Effector CD8-positive, alpha-beta T cell (primary cell): ENCODE data around the gene TMEM132E.
"Not testable (repeated sequence)": the region's sequence is repeated elsewhere in the genome, so short reads cannot be mapped to it uniquely, and the experiment has no call there.

Experiments used
- DNase-seq: peaks from one replicate; lab custom pipeline; 2025; lab: John Stamatoyannopoulos, UW
- total RNA-seq, 4 experiments: gene quantifications; one replicate each; lab custom pipeline; 2026; lab: John Stamatoyannopoulos, UW

TMEM132E gene, protein sequence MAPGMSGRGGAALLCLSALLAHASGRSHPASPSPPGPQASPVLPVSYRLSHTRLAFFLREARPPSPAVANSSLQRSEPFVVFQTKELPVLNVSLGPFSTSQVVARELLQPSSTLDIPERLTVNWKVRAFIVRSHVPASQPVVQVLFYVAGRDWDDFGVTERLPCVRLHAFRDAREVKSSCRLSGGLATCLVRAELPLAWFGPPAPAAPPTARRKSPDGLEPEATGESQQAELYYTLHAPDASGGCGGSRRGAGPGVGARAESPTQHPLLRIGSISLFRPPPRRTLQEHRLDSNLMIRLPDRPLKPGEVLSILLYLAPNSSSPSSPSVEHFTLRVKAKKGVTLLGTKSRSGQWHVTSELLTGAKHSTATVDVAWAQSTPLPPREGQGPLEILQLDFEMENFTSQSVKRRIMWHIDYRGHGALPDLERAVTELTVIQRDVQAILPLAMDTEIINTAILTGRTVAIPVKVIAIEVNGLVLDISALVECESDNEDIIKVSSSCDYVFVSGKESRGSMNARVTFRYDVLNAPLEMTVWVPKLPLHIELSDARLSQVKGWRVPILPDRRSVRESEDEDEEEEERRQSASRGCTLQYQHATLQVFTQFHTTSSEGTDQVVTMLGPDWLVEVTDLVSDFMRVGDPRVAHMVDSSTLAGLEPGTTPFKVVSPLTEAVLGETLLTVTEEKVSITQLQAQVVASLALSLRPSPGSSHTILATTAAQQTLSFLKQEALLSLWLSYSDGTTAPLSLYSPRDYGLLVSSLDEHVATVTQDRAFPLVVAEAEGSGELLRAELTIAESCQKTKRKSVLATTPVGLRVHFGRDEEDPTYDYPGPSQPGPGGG (N-terminal part only)
- total RNA-seq, result 0 to 1.4 (median 0.50) reads per million in 4 experiments

GRCh38 chr17:34579017-34579946 lies at the start of gene TMEM132E:
Gene TMEM132E, plus strand, starts transcription at chr17:34579582. Its CDS starts 1,495 bp downstream, at chr17:34581077.
- no peak for DNase-seq

DNA sequence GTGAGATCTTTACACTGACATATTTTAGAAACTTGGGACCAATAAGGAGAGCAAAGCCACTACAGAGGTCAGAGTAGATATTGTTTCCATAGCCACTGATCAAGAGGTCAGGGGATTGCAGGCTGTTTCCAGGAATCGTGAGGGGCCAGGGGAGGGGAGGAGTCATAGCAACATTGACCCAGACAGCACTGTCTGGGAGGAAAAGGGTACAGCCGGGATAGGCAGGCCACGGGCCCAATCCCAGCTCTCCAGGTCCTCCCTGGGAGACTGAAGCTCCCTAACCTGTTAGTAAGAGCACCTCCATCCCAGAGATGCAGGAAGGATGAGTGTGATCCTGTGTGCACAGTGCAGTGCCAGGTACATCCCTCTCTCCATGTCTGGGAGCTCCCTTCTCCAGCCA lies 48.5 kb upstream of the TMEM132E start:
- no peak for DNase-seq

DNA sequence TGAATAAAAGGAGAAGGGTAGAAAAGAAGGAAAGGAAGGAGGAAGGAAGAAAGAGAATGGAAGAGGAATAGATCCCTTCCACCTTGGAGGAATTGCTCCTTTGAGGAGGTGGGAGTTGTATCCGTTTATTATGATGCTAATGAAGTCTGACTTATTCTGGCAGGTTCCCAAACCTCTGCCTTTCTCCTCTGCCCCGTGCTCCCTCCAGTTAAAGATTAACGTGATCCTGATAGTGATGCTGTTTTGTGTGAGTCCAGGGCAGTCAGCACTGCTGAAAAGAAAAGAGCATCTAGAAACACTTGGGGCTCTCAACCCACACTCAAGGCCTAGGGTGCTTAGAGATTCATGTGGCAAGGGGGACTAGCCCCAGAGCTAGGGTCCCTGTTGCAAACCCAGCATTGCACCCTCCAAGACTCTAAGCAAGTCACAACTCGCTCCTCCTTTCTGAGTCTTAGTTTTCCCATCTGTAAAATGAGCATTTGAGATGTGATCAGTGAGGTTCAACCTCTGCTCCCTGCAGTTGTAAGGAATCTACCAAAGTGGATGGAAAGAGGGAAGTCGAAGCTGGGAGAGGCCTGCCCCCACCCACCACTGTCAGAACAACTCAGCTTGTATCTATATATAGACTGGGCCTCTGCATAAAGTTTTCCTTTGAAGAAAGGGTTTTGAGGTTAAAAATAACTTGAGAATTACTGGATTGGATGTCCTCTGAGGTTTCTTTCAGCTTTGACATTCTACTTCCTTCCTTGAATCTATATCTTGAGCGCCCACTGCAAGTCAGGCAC lies 46.9 kb upstream of the TMEM132E start:
- no peak for DNase-seq

GRCh38 chr17:34533806-34534527 lies 45.4 kb upstream of the TMEM132E start:
- DNase-seq, result no peak

DNA sequence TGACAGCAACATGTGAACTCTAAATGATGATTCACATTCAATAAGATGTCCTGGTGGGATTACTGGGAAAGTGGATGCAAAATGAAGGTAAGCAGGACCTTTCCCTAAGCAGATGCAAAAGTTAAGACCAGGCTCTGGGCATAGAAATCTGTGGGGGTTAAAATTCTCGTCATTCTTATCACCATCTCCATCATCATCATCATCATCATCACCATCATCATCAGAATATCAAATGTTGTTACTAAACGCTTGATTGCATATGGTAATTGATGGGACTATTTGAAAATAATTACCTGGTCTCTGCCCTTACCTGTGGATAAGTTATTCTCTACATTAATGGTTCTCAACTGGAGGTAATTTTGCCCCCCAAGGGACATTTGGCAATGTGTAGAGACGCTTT lies 41.9 kb upstream of the TMEM132E start:
- DNase-seq, result no peak

DNA sequence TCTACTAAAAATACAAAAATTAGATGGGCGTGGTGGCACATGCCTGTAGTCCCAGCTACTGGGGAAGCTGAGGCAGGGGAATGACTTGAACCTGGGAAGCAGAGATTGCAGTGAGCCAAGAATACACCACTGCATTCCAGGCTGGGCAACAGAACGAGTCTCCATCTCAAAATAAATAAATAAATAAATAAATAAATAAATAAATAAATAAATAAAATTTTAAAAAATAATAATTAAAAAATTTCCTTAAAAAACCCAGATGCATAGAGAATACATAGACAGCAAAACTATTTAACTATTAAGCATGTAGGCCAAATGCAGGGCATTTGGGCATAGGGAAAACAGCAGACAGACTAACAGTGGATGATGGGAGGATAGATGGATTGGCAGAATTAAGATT lies 40.8 kb upstream of the TMEM132E start:
- not testable (repeated sequence) for DNase-seq

- no peak for DNase-seq
Observed at GRCh38 chr17:34539881-34540280, 39.5 kb upstream of the TMEM132E start.

DNA sequence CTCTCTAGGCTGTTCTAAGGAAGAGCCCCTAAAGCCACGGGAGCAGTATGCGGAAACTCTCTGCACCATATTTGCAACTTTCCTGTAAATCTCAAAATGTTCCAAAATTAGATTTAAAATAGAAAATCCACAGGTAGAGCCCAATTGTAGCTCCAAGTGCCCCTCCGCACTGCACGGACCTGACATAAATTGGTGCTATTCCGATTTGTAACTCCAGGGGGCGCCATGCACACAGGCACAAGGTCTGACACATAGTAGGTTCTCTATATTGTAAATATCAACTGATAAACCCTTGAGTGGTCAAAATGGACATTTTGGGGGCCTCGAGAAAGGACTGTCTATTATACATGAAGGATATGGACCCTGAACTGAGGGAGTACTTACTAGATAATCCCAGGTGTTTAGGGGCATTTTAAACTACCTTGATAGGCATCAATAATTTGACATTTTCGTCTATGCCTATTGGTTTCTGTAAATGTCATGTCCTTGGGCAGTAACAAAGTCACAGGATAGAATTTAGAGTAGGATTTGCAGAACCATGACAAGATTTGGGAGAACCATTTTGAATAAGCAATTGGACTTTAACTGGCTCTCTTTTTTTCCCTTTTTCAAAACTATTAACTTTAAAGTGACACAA lies 36.6 kb upstream of the TMEM132E start:
- peak; percentile 50 for DNase-seq

DNA sequence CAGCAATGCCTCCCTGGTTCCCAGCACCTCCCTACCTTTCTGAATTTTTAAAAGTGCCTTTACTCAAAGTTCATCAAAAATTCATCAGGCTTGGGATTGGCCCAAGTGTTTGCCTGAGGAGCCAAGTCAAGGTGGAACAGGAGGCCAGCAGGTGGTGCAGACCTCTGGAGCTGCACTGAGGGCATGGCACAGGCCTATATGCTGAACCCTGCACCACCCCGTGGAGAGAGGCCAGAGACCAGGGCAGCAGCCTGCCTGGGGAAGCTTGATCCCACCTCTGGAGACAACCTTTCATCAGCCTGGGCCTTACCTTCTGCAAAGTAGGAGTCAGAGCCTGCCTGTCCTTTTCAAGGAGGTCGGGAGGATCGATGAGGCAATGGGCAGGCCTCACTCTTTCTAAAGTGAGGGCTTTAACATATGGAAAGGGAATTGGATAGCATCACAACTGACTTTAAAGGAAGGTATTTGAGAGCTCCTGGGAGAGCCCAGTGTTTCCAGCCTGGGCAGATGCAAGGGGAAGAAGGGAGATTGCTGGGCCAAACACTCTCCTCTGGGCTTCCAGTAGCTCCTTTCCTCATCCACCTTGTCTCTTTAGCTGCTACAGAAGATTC lies 31.8 kb upstream of the TMEM132E start:
- DNase-seq, result no peak

DNA sequence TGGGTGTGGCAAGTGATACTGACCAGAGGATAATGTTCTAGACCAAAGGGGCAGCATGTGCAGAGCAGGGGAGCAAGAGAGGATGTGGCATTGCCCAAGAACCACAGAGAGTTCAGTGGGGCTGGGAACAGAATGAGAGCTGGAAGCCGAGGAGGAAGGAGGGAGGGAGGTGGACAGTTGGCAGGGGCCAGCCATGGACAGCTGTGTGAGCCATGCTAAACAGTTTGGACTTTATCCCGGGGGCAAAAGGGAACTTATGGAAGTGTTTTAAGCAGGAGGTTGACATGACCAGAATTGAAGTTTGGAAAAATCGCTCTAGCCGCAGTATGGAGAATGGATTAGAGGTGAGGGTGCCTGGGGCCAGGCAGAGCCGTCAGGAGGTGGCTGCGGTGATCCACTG lies 29.4 kb upstream of the TMEM132E start:
- no peak for DNase-seq

DNA sequence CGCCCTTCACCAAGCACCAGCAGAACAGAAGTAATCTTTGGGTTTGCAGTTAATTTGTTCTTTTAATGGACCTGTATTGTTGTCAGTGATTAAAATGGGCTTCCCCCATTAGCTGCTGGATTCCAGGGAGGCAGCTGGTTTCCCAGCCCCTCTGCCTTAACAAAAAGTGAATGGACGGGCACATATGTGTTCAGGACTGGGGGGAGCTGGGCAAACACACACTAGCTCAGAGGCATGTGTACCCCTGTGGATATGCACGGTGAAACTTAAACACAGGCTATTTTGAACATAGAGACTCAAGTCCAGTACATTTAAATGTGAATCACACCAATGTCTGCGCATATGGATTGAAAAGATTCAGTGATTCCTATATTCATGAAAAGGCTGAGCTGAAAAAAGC lies 25.5 kb upstream of the TMEM132E start:
- DNase-seq, result no peak

GRCh38 chr17:34556384-34556783 lies 23.0 kb upstream of the TMEM132E start:
- DNase-seq, result no peak

DNA sequence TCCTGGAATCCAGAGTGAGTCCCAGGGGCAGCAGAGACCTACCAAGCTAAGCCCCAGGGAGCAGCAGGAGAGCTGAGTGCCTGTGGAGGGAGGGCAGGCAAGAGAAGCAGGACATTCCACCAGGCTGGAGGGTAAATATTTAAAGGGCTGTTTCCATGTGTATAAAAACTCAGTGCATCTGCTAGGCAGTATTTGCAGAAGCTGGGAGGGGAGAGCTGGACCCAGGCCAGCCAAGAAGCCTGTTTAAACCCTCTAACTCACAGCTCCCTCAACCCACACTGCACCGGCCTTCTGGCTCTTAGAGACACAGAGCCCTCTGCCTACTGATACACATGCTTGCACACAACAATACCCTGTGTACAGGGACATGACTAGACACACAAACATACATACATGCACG lies 22.5 kb upstream of the TMEM132E start:
- DNase-seq, result no peak

DNA sequence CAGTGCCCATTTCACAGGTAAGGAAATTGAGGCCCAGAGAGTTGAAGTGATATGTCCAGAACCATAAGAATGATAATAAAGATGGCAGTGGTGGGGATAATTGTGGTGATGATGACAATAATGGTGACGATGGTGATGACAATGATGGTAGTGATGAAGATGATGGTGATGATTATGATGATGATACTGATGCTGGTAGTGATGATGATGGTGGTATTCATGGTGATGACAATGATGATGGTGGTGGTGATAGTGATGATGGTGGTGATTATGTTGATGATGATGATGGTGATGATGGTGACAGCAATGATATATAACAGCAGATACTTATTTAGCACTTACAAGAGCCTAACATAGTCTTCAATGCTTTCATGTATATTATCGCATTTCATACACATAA lies 18.1 kb upstream of the TMEM132E start:
- DNase-seq, result no peak

DNA sequence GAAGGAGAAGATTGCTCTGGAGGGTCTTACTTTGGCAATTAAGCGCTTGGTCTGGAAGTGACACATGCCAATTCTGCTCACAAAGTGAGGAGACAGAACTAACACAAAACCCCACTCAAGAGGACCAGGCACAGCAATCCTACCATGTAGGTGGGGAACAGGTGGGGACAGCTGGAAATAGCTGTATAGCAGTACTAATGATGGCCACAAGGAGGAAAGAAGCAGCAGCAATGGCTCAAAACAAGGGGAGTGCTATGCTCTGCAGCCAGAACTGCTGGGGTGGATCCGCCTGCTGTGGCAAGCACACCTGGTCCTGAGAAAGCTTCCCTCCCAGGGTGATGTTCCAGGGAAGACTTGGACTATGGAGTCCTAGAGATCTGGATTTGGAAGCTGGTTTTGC lies 17.0 kb upstream of the TMEM132E start:
- no peak for DNase-seq

GRCh38 chr17:34565713-34566112 lies 13.7 kb upstream of the TMEM132E start:
- DNase-seq, result no peak

DNA sequence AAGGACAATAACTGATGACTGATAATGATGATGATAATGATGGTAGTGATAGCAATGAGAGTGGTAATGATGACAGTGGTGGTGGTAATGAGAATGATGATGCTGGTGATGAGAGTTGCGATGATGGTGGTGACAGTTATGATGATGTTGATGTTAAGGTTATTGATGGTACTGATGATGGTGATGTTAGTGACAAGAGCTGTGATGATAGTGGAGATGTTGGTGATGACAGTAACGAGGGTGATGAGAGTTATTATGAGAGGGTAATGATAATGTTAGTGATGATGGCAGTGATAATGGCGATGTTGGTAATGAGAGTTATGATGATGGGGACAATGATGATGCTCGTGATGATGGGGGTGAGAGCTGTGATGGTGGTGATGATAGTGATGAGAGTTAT lies 13.2 kb upstream of the TMEM132E start:
- DNase-seq, result no peak

DNA sequence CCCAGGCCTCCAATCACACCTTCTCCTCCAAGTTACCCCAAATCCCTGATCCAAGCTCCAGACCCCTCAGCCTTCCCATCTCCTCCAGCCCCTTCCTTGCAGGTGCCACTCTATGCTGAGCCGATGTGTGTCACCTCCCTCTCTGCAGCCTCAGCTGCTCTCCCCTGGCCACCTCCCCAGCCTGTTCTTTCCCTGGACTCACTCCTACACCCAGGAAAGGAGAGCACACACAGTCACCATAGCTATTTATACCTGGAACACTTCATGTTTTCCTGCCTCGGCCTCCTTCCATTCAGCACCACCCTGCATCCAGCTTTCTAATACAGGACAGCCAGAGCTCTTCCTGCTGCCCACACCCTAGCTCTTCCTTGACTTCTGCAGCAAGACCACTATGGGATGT lies 12.5 kb upstream of the TMEM132E start:
- DNase-seq, result no peak

DNA sequence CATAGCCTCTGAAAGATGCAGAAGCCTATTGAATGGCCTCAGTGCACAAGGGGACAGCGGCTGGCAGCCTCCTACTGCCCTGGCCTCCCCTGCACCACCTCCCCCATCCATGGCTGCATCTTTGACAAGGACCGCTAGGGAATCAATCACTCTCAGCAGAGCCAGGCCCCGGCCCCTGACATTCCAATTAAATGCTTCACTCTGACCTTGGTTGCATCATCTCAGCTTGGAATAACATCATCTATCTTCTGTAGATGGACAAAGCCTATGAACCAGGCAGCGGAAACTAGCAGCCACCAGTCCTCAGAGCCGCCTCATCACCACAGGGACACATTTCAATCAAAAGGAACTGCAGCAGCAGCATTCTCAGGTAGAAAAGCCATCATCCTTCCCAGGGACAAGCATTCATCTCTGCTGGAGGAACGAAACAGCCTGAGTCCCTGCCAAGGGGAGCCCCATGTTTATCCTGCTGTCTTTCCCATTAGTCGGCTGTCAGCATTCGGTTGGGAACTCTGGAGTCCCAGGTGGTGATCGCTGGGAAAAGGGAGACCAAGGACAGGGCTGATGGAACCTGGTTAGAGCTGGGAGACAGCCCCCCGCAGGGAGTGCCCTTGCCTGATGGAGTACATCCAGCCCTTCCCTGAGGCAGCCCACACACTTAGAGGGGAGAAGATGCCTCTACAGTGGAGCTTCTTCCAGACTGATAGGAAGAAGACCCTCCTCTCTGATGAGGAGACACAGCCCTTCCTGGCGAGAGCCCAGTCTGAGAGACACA lies 11.5 kb upstream of the TMEM132E start:
- DNase-seq, result no peak
